Measurements from ENCODE around the gene INTS1. TPM values are rescaled to one million over a fixed set of nuclear protein-coding genes. Genes with fewer than 3 reads are reported as not detected.

INTS1 gene
- total RNA-seq, 2 donors from 2014 or later: 61.0 to 141 TPM

GRCh38 chr7:1546274-1546908, 42.2 kb upstream of the INTS1 start:
- Histone ChIP-seq H3K4me3 (no peak overlapping the region), H3K36me3 (no peaks in the 10 kb centered on the region), H3K27ac (no peak overlapping the region), H3K4me1 (peaks cover 3% of the 10 kb centered on the region), H3K9me3 (no peaks in the 10 kb centered on the region), H3K27me3 (no peaks in the 10 kb centered on the region), H3K9ac (ENCODE audit: low read depth in 2 of 2, low read length in 2 of 2) (no peak overlapping the region)
- intact Hi-C loops (cut with DNase I): no loop called here
- no peak for TF ChIP-seq CTCF (IDR thresholded peaks at IDR 0.05)
- no peak for DNase-seq

GRCh38 chr7:1545417-1546246, 41.4 kb upstream of the INTS1 start:
- no peak overlapping the region for H3K9ac ChIP-seq (ENCODE audit: low read depth in 2 of 2, low read length in 2 of 2)
- H3K9me3 ChIP-seq: no peaks in the 10 kb centered on the region
- no peak overlapping the region for H3K27ac ChIP-seq
- no peak for TF ChIP-seq CTCF (IDR thresholded peaks at IDR 0.05)
- peaks cover 5% of the 10 kb centered on the region for H3K36me3 ChIP-seq
- H3K27me3 ChIP-seq: no peaks in the 10 kb centered on the region
- H3K4me3 ChIP-seq: no peak overlapping the region
- DNase-seq: no peak
- intact Hi-C loops (cut with DNase I): no loop called here
- peaks cover 3% of the 10 kb centered on the region for H3K4me1 ChIP-seq

- intact Hi-C loops (cut with DNase I): no loop called here
- Histone ChIP-seq H3K9ac (ENCODE audit: low read depth in 2 of 2, low read length in 2 of 2) (no peak overlapping the region), H3K9me3 (no peaks in the 10 kb centered on the region), H3K4me1 (peaks cover 3% of the 10 kb centered on the region), H3K4me3 (no peak overlapping the region), H3K36me3 (peaks cover 11% of the 10 kb centered on the region), H3K27me3 (no peaks in the 10 kb centered on the region), H3K27ac (no peak overlapping the region)
- DNase-seq: no peak
- TF ChIP-seq CTCF (IDR thresholded peaks at IDR 0.05): no peak
Observed at GRCh38 chr7:1544896-1545416, 40.8 kb upstream of the INTS1 start.

- Histone ChIP-seq H3K36me3 (peaks cover 17% of the 10 kb centered on the region), H3K9ac (ENCODE audit: low read depth in 2 of 2, low read length in 2 of 2) (no peak overlapping the region), H3K4me3 (no peak overlapping the region), H3K27me3 (no peaks in the 10 kb centered on the region), H3K4me1 (peaks cover 3% of the 10 kb centered on the region), H3K9me3 (no peaks in the 10 kb centered on the region), H3K27ac (no peak overlapping the region)
- no peak for TF ChIP-seq CTCF (IDR thresholded peaks at IDR 0.05)
- DNase-seq: no peak
- intact Hi-C loops (cut with DNase I): no loop called here
Observed at GRCh38 chr7:1544178-1544895, 40.1 kb upstream of the INTS1 start.

- intact Hi-C loops (cut with DNase I): no loop called here
- no peak for DNase-seq
- Histone ChIP-seq H3K36me3 (peaks cover 18% of the 10 kb centered on the region), H3K27ac (no peak overlapping the region), H3K4me1 (peaks cover 3% of the 10 kb centered on the region), H3K4me3 (no peak overlapping the region), H3K27me3 (no peaks in the 10 kb centered on the region), H3K9me3 (no peaks in the 10 kb centered on the region), H3K9ac (ENCODE audit: low read depth in 2 of 2, low read length in 2 of 2) (no peak overlapping the region)
- no peak for TF ChIP-seq CTCF (IDR thresholded peaks at IDR 0.05)
Observed at GRCh38 chr7:1543826-1544177, 39.6 kb upstream of the INTS1 start.
